SU-DHL-6 (cell line): Measurements from ENCODE around the gene HMX1.

Experiments
- H2AFZ ChIP-seq: fragments of 200-600 bp; sonication (generic); 2 replicates; pipeline ENCODE4 v1.6.1; 2014; ENCODE audit warnings: low read depth, mild to moderate bottlenecking, moderate library complexity, mixed read lengths, antibody characterized with exemption, low read length; ENCODE audit not compliant: severe bottlenecking
- H3F3A ChIP-seq: fragments of 200-600 bp; shearing (Covaris generic); 2 replicates; pipeline ENCODE4 v1.6.0; 2016; ENCODE audit warnings: antibody characterized with exemption, mild to moderate bottlenecking; ENCODE audit not compliant: insufficient read depth
- H3K27ac ChIP-seq: fragments of 200-600 bp; sonication (generic); 2 replicates; pipeline ENCODE4 v1.5.1; 2016; ENCODE audit warnings: low read depth, mild to moderate bottlenecking, low read length, moderate library complexity, mixed read lengths
- H3K27me3 ChIP-seq: fragments of 200-600 bp; sonication (generic), shearing (Covaris generic); 2 replicates; pipeline ENCODE4 v1.6.0; 2014; ENCODE audit warnings: mild to moderate bottlenecking, low read length
- H3K36me3 ChIP-seq: fragments of 200-600 bp; sonication (generic); 2 replicates; pipeline ENCODE4 v1.6.1; 2014; ENCODE audit warnings: mild to moderate bottlenecking, low read length, mixed read lengths
- H3K4me2 ChIP-seq: fragments of 300-600, 200-600 bp; shearing (Covaris generic), sonication (generic); 2 replicates; pipeline ENCODE4 v1.6.0; 2014; ENCODE audit warnings: low read length, low read depth, mild to moderate bottlenecking; ENCODE audit not compliant: poor library complexity, severe bottlenecking
- H3K4me3 ChIP-seq: fragments of 200-600 bp; sonication (generic); 2 replicates; pipeline ENCODE4 v1.5.1; 2014; ENCODE audit warnings: antibody characterized with exemption, low read length, mild to moderate bottlenecking, mixed read lengths; ENCODE audit not compliant: insufficient read depth, poor library complexity, severe bottlenecking
- H3K79me2 ChIP-seq: fragments of 200-600 bp; sonication (generic); 2 replicates; pipeline ENCODE4 v1.6.1; 2014; ENCODE audit warnings: mild to moderate bottlenecking, low read length, moderate library complexity; ENCODE audit not compliant: insufficient read depth
- H3K9ac ChIP-seq: fragments of 200-600 bp; sonication (generic); 2 replicates; pipeline ENCODE4 v1.7.0; 2014; ENCODE audit warnings: mild to moderate bottlenecking, low read length
- H3K9me2 ChIP-seq: fragments of 200-600 bp; sonication (generic); replicated peaks from 2 replicates; pipeline ENCODE4 v1.6.1; 2014; ENCODE audit warnings: low read length; ENCODE audit not compliant: insufficient read depth
- H3K9me3 ChIP-seq: fragments of 200-600 bp; sonication (generic); 2 replicates; pipeline ENCODE4 v1.6.1; 2014; ENCODE audit warnings: low read length, mixed read lengths; ENCODE audit not compliant: insufficient read depth
- H4K20me1 ChIP-seq: fragments of 200-600 bp; sonication (generic); 2 replicates; pipeline ENCODE4 v1.6.1; 2014; ENCODE audit warnings: low read depth, mild to moderate bottlenecking, antibody characterized with exemption, low read length, moderate library complexity, mixed read lengths
- CTCF ChIP-seq: fragments of 200-600 bp; sonication (generic); IDR thresholded peaks from one replicate; pipeline ENCODE4 v1.5.1; 2017; ENCODE audit warnings: antibody characterized with exemption, mild to moderate bottlenecking, low read length, moderate library complexity; ENCODE audit not compliant: insufficient read depth, poor library complexity, severe bottlenecking
- EZH2phosphoT487 ChIP-seq: fragments of 200-600 bp; sonication (generic), shearing (Covaris generic); conservative IDR thresholded peaks from 2 replicates; pipeline ENCODE4 v1.6.1; 2018; ENCODE audit warnings: mild to moderate bottlenecking, antibody characterized with exemption, low read length, moderate library complexity, mixed read lengths

The HMX1 gene

GRCh38 chr4:8914461-8915171 is 43.0 kb upstream of the HMX1 start:
- Histone ChIP-seq H3F3A (no peaks in the 10 kb centered on the region), H3K4me3 (no peak overlapping the region), H3K27me3 (no peaks in the 10 kb centered on the region), H4K20me1 (no peaks in the 10 kb centered on the region), H3K9me3 (no peaks in the 10 kb centered on the region), H2AFZ (no peak overlapping the region), H3K79me2 (no peaks in the 10 kb centered on the region), H3K27ac (no peak overlapping the region), H3K36me3 (no peaks in the 10 kb centered on the region), H3K9ac (no peak overlapping the region), H3K4me2 (no peak overlapping the region), H3K9me2 (no peaks in the 10 kb centered on the region)
- TF ChIP-seq EZH2phosphoT487 (no peak), CTCF (no peak)

- no peak overlapping the region for H3K9ac ChIP-seq
Observed at GRCh38 chr4:8913858-8914460, 42.3 kb upstream of the HMX1 start.

GRCh38 chr4:8913121-8913857 is 41.6 kb upstream of the HMX1 start:
- no peaks in the 10 kb centered on the region for H3K36me3 ChIP-seq
- H3K27ac ChIP-seq, result no peak overlapping the region
- TF ChIP-seq EZH2phosphoT487, result no peak
- no peak for TF ChIP-seq CTCF
- no peaks in the 10 kb centered on the region for H3K9me3 ChIP-seq
- H3K27me3 ChIP-seq, result no peaks in the 10 kb centered on the region
- H4K20me1 ChIP-seq, result no peaks in the 10 kb centered on the region
- H3K4me3 ChIP-seq, result no peak overlapping the region
- H3K4me2 ChIP-seq, result no peak overlapping the region
- no peaks in the 10 kb centered on the region for H3F3A ChIP-seq
- H3K9ac ChIP-seq, result no peak overlapping the region
- H2AFZ ChIP-seq, result no peak overlapping the region
- H3K79me2 ChIP-seq, result no peaks in the 10 kb centered on the region
- H3K9me2 ChIP-seq, result no peaks in the 10 kb centered on the region

More at GRCh38 chr4:8913858-8914460, 42.3 kb upstream of the HMX1 start:
- H3K27me3 ChIP-seq, result no peaks in the 10 kb centered on the region
- TF ChIP-seq CTCF (no peak), EZH2phosphoT487 (no peak)
- no peaks in the 10 kb centered on the region for H3K79me2 ChIP-seq
- no peak overlapping the region for H2AFZ ChIP-seq
- H3K27ac ChIP-seq, result no peak overlapping the region
- no peaks in the 10 kb centered on the region for H3F3A ChIP-seq
- no peak overlapping the region for H3K4me2 ChIP-seq
- H3K9me2 ChIP-seq, result no peaks in the 10 kb centered on the region
- H3K9me3 ChIP-seq, result no peaks in the 10 kb centered on the region
- no peak overlapping the region for H3K4me3 ChIP-seq
- no peaks in the 10 kb centered on the region for H4K20me1 ChIP-seq
- no peaks in the 10 kb centered on the region for H3K36me3 ChIP-seq
